COR-L47 (cell line): Measurements from ENCODE around the gene FAM83G.
"Not testable (repeated sequence)": the region's sequence is repeated elsewhere in the genome, so short reads cannot be mapped to it uniquely, and the experiment has no call there.

Experiments used
- DNase-seq: peaks from one replicate; lab custom pipeline; 2025; lab: John Stamatoyannopoulos, UW

Gene FAM83G

GRCh38 chr17:18968945-18969887, 35.3 kb downstream of the FAM83G start:
- DNase-seq, result no peak

GRCh38 chr17:18968345-18968744, 36.2 kb downstream of the FAM83G start:
- no peak for DNase-seq

- no peak for DNase-seq
These were observed 36.6 kb downstream of the FAM83G start for GRCh38 chr17:18967916-18968315.

GRCh38 chr17:18966831-18967624, 37.5 kb downstream of the FAM83G start:
- no peak for DNase-seq

GRCh38 chr17:18965530-18966236, 38.9 kb downstream of the FAM83G start:
- no peak for DNase-seq

- no peak for DNase-seq
These were observed 40.0 kb downstream of the FAM83G start for GRCh38 chr17:18964550-18964949.

- no peak for DNase-seq
These were observed 40.6 kb downstream of the FAM83G start for GRCh38 chr17:18964018-18964351.

GRCh38 chr17:18963126-18964017, 41.2 kb downstream of the FAM83G start:
- no peak for DNase-seq

- DNase-seq, result no peak
These were observed 42.1 kb downstream of the FAM83G start for GRCh38 chr17:18962494-18962815.

- DNase-seq, result no peak
These were observed 42.7 kb downstream of the FAM83G start for GRCh38 chr17:18961634-18962493.

GRCh38 chr17:18960803-18961511, 43.6 kb downstream of the FAM83G start:
- peak; percentile 20 for DNase-seq

- DNase-seq, result no peak
These were observed 44.3 kb downstream of the FAM83G start for GRCh38 chr17:18960241-18960665.

GRCh38 chr17:18959845-18960240, 44.7 kb downstream of the FAM83G start:
- no peak for DNase-seq

GRCh38 chr17:18959071-18959844, 45.3 kb downstream of the FAM83G start:
- DNase-seq, result no peak

- DNase-seq, result no peak
These were observed 46.0 kb downstream of the FAM83G start for GRCh38 chr17:18958611-18959010.

- no peak for DNase-seq
These were observed 46.7 kb downstream of the FAM83G start for GRCh38 chr17:18957831-18958230.

GRCh38 chr17:18956581-18956980, 48.0 kb downstream of the FAM83G start:
- DNase-seq, result no peak

GRCh38 chr17:18956021-18956420, 48.5 kb downstream of the FAM83G start:
- DNase-seq, result not testable (repeated sequence)

GRCh38 chr17:18955009-18955408, 49.6 kb downstream of the FAM83G start:
- DNase-seq, result no peak
